Left lobe of liver (tissue), 2 donors: Measurements from ENCODE around the gene LZTS2. TPM values are rescaled to one million over a fixed set of nuclear protein-coding genes. Genes with fewer than 3 reads are reported as not detected.
A peak's percentile ranks its signal among the peaks of the same experiment; 100 is the strongest.

Source experiments
- ATAC-seq: fragments of 200-7000 bp; cut with Tn5 transposase; one replicate; pipeline ENCODE4 v1.9.1; 2020; ENCODE audit warnings: mild to moderate bottlenecking, moderate library complexity
- DNase-seq: peaks from one replicate; pipeline ENCODE4 v3.0.0-alpha.2; 2020; ENCODE audit warnings: low spot score
- total RNA-seq: library from RNA; stranded (reverse); gene quantifications from one replicate; pipeline ENCODE4 v1.2.1, GENCODE V29; 2021
- donor health status: DM: no; HTN: no; CAD: no; lungs with moderate emphysema.
- donor health status: DM: no; HTN: yes; CAD: no.

Gene LZTS2
- total RNA-seq, 1 donor from 2014 or later, result 11.1 TPM

- ATAC-seq (no peak), DNase-seq (no peak)
Observed at GRCh38 chr10:101047961-101048892, 48.6 kb downstream of the LZTS2 start.

DNA sequence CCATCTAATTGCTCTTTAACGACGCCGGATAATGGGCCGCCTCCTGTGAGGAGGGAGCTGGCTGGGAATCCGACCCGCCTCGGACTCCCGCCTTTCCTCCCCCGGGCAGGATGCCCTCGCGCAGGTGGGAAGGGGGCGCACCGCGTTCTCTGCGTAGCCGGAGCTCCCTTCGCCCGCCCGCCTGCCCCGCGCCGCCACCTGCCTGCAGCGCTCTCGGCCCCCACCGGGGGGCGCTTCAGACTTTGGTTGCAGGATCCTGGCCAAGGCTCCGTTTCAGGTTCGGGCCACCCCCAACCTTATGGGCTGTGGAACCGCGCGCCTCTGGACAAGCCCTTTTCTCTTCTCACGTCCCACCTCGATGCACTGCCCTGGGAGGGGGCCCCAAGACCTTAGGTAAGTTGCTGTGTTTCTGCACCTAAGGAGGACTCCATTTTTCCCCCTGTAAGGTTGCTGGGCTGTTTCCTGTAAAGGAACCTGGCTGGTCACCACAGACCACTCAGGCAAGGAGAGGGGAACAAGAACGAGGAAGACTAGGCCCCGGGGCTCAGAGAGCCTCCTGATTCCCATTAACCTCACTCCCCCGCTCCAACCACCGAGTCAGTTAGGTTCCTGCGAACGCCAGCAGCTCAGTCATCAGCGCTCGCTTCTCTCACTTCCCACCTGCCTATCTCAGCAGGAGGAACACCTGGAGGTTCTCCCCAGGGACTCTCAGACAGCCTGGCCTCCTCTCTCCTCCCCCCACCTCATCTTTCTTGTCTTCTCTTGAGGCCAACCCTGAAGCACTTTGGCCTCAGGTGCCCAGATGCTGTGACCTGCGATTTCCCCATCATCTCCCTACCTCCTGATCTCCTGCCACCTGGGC is 50.8 kb downstream of the LZTS2 start:
- ATAC-seq (peak; percentile 96), DNase-seq (peak; percentile 68)

DNA sequence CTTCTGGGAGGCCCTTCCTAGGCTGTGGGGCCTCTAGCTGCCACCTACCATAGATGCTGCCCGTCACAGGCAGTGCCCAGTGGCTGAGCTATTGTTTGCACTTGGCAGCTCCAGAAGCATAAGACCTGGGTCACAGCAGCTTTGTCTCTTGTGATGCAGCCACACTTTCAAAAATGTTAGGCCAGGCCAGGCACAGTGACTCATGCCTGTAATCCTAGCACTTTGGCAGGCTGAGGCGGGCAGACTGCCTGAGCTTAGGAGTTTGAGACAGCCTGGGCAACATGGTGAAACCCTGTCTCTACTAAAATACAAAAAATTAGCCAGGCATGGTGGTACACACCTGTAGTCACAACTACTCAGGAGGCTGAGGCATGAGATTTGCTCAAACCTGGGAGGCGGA is 52.7 kb downstream of the LZTS2 start:
- DNase-seq, result no peak

DNA sequence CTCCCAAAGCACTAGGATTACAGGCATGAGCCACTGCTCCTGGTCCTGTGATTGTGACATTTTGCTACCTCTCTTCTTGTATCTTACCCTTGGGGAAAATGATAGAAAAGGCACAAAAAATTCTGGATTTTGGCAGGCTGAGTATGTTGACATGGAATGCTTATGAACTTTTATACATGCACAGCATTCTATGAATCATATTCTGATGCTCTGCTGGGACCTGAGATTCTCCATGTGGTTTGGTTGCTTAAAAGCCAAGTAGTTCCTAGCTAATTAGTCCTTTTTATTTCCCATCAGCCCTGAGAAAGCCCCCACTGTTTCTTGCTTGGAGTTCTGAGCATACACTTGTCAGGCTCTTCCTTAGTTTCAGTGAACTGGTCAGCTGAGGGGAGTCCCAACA is 53.9 kb downstream of the LZTS2 start:
- no peak for ATAC-seq
- no peak for DNase-seq

More for the DNA sequence above, 52.7 kb downstream of the LZTS2 start:
- no peak for ATAC-seq

- no peak for ATAC-seq
- no peak for DNase-seq
Observed at GRCh38 chr10:101054351-101054750, 54.7 kb downstream of the LZTS2 start.

DNA sequence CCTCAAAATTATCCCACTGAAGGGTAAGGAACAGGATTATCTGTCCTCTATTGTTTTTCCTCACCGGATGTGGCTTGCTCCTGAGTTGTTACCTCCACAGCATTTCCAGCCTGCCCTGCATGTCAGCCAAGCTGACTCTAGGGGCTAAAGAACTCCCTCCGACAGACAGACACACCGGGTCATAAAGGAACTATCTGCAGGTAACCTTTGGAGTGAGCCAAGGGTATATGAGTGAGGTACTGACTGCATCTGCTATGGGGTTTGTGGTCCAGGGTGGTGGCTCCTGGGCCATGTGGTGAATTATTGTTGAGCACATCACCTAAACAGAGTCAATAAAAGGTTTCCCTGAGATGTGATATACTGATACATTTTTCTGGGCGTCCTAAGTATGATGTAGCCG is 55.3 kb downstream of the LZTS2 start:
- no peak for ATAC-seq
- DNase-seq, result no peak

DNA sequence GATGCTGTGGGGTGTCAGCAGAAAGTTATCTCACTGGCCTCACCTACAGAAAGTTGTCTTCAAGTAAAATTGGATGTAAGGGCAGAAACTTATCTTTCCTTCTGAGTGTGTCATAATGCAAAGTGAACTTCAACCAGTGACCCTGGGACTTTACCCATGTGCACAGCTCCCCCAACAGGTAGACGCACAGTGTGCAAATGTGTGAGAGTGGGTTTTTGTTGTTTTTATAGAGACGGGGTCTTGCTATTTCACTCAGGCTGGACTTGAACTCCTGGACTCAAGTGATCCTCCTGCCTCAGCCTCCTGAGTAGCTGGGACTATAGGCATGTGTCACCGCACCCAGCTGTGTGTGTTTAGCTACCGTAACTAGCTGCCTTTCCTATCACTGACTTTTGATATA is 55.8 kb downstream of the LZTS2 start:
- no peak for ATAC-seq
- DNase-seq, result no peak

DNA sequence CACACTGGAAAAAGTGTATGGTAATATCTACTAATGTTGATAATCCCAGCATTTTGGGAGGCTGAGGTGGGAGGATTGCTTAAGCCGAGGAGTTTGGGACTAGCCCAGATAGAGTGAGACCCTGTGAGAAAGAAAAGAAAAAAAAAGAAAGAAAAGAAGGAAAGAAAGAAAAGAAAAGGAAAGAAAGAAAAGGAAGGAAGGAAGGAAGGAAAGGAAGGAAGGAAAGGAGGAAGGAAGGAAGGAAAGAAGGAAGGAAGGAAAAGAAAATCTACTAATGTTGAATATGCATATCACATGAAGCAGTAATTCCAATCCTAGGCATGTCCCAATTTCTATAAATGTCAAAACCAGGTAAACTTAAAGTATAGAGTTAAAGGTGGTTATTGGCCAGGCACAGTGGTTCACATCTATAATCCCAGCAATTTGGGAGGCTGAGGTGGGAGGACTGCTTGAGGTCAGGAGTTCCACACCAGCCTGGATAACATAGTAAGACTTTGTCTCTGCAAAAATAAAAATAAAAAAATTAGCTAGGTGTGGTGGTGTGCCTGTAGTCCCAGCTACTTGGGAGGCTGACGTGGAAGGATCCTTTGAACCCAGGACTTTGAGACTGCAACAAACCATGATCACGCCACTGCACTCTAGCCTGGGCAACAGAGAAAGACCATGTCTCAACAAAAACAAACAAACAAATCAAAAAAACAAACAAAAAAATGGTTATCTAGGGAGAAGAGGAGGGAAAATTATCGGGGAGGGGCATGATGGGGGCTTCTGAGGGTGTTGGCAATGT is 57.0 kb downstream of the LZTS2 start:
- ATAC-seq (no peak), DNase-seq (no peak)

Other genes starting within 250 kb of the LZTS2 start
- gene SLF2, start 86.8 kb upstream of the LZTS2 start, total RNA-seq, result 7.7 TPM
- 80.4 TPM for gene SEMA4G, start 30.3 kb upstream of the LZTS2 start, total RNA-seq
- 43.6 TPM for gene MRPL43, start 12.3 kb upstream of the LZTS2 start, total RNA-seq
- 3.2 TPM for gene TWNK, start 12.3 kb upstream of the LZTS2 start, total RNA-seq
- 0.13 TPM for gene PDZD7, start 31.3 kb downstream of the LZTS2 start, total RNA-seq
- 5.2 TPM for gene SFXN3, start 31.4 kb downstream of the LZTS2 start, total RNA-seq
- gene KAZALD1, start 62.2 kb downstream of the LZTS2 start, total RNA-seq, result 0.78 TPM
- gene TLX1, start 131.5 kb downstream of the LZTS2 start, total RNA-seq, result 1.3 TPM
- not detected for gene LBX1, start 229.7 kb downstream of the LZTS2 start, total RNA-seq